Stimulated activated CD4-positive, alpha-beta T cell treated with anti-CD3 and anti-CD28 coated beads, Interleukin-12 subunit alpha, Interleukin-12 subunit beta, amount 100 ng/mL, for 24 hours (primary cell): ENCODE results near the gene CPO.
"Not testable (repeated sequence)": the region's sequence is repeated elsewhere in the genome, so short reads cannot be mapped to it uniquely, and the experiment has no call there.

Experiments used
- DNase-seq, 2 experiments: peaks; one replicate each; pipeline ENCODE4 v3.0.0-alpha.2; 2020; ENCODE audit warnings: low read depth in 2 of 2

The CPO gene, protein sequence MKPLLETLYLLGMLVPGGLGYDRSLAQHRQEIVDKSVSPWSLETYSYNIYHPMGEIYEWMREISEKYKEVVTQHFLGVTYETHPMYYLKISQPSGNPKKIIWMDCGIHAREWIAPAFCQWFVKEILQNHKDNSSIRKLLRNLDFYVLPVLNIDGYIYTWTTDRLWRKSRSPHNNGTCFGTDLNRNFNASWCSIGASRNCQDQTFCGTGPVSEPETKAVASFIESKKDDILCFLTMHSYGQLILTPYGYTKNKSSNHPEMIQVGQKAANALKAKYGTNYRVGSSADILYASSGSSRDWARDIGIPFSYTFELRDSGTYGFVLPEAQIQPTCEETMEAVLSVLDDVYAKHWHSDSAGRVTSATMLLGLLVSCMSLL

DNA sequence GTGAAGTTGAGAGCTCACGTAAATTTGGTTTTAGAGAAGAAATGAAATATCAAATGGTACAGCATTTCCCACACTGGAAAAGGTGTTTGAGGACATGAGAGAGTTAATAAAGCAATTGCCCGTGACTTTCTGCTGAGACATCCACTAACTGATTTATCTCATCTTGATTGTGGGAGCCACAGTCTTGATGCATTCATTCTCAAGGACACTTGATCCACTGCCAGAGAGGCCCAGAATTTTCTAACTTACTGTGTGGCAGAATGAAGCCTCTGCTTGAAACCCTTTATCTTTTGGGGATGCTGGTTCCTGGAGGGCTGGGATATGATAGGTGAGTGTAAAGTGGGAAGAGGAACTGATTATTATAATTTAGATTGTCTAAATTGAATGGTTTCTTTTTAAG lies at the start of gene CPO:
TSS of gene CPO (plus strand) at position 179 of the 400 bp plus-strand sequence. CDS start at position 261, 82 bp downstream.
- DNase-seq: no peak

- no peak for DNase-seq
These were observed 49.1 kb upstream of the CPO start for GRCh38 chr2:206890179-206890578.

DNA sequence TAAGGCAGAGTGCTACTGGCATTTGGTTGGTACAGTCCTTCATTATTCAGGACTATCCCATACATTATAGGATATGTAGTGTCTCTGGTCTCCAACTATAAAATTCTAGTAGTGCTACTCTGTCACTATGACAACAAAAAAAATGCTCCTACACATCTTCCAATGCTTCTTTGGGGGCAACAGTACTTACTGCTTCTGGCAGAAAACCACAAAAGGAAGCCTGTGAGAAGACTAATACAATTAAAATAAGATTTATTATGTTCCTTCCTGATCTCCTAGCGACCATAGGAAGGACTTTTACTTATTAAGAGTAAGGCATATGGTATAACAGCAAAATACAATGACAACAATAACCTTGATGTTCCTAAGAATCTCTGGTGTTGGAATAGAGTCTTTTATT lies 48.4 kb upstream of the CPO start:
- DNase-seq: no peak

- DNase-seq: no peak
These were observed 24.2 kb upstream of the CPO start for GRCh38 chr2:206915121-206915520.

DNA sequence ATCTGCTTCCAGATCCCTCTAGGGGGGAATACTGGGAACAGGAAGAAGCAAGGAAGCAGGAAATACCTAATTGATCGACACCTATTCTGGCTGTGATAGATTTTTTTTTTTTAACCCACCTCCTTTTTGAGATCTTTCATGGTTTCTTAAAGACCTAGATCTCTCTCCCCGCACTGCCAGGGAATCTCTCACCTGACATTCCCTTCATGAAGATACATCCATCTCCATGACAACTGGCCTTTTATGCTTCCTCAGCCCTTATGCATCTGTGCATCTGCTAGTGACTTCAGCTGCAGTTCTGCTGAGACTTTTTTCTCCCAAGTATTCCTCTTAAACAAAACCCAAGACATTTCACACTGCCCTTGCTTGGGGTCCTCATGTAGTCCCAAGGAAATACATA lies 21.1 kb upstream of the CPO start:
- DNase-seq: no peak

DNA sequence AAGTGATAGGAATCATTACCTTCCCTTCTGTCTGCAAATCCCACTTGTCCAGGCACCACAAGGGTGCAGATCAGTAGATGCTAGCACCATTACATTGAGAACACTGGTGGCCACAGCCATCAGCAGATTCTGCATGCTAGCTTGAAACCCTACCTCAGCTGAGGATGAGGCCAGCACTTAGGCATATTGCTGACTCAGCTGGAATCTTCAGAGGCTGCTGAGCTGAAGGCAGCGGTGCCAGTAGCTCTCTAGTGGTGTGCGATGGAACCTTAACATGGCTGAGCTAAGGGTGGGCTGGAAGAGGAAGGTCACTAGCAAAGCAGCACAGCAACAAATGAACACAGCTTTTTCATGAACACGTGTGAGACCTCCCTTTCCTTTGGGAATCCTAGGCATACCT lies 19.0 kb upstream of the CPO start:
- no peak for DNase-seq

- no peak for DNase-seq
These were observed 18.4 kb upstream of the CPO start for GRCh38 chr2:206920951-206921350.

DNA sequence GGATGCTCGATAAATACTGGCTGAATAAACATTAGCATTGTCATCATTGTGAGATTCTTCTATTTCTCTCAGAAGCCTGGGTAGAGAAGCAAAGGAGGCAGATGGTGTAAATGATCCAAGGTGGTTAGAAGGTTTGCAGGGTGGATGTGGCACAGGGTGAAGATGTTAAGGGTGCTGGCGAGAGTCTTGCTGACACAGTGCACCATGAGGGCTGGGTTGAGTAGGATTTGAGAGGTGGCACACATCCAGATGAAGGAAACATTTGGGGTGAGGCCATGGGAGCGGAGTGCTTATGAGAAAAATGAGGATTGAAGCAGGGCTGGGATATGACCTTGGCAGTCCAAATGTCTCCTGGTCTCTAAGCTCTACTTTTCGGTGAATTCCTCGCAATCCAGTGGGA lies 17.8 kb upstream of the CPO start:
- no peak for DNase-seq

GRCh38 chr2:206935991-206936842 lies 3.1 kb upstream of the CPO start:
- no peak for DNase-seq

DNA sequence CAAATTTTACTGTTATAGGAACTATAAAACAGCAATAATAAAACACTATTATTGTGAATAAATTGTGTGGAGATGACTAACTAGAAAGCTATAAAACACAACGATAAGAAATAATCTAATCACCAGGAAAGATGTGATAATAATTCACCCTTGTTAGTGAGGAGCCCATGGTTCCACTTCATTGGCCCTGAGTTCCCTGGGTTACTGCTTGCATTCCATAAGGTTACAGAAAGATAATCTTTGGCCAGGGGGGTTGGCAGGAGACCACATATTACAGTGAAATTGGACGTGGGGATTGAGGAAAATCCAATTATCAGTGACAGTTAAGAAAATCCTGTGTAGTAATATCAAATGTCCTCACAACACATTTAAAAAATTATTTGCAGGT lies 2.5 kb upstream of the CPO start:
- no peak for DNase-seq

GRCh38 chr2:206937555-206937954 lies 1.8 kb upstream of the CPO start:
- DNase-seq: no peak

DNA sequence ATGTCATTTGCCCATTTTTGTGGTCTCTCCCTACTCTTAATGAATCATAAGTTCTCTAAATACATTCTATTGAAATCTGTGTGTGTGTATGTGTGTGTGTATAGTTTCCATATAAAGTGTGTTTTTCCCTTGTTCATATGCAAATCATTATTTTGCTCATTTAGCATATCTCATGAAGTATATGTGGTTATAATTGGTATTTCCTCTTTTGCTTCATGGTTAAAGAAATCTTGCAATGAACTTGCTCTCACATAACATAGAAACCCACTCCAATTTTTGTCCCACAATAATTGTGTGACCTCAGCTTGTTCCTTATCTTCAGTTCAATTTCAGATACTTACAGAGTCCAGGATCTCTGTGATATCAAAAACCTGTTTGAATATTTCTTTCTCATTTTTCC lies 1.2 kb downstream of the CPO start:
- DNase-seq: no peak

DNA sequence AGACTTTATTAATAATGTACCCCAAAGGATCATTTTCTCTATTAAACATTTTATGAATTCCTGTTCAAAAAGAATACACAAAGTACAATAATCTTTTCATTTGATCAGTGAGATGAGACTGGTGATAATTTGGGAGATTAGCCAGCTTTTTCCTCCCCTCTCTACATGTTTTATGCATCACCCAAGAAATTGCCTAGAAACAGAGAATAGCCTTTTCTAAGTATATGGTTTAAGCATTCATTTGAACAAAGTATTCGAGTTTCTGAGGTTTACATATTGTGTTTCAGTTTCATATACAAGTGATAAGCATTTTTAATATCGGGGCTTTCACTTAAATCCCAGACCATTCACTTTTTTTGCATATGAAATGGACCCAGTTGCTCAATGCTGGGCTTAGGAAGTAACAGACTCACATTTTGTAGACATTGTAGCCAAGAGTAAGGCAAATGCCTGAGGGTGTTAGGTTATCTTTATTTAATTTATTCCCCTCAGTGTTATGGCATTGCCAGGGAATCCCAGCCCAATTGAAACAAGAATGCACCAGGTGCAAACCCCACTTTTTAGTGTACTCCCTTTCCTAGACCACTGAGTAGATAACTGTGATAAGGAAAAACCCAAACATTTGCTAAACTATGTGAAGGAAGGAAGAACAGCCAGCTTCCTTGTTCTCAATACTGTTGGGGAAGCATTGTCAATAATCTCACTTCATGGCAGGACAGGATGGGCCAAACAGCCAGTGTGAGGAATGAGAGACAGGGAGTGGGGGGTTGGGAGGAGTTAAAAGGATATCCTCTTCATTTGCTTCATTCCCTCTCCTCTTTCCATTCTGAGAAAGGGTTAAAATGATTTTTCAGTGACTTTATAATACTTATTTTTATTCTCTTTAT lies 3.5 kb downstream of the CPO start:
- no peak for DNase-seq

DNA sequence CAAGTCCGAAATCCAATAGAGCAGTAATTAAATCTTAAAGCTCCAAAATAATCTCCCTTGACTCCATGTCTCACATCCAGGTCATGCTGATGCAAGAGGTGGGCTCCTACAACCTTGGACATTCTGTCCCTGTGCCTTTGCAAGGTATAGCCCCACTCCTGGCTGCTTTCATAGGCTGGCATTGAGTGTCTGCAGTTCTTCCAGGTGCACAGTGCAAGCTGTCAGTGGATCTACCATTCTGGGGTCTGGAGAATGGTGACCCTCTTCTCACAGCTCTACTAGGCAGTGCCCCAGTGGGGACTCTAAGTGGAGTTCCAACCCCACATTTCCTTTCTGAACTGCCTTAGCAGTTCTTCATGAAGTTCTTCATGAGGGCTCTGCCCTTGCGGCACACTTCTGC lies 14.1 kb downstream of the CPO start:
- DNase-seq: not testable (repeated sequence)

DNA sequence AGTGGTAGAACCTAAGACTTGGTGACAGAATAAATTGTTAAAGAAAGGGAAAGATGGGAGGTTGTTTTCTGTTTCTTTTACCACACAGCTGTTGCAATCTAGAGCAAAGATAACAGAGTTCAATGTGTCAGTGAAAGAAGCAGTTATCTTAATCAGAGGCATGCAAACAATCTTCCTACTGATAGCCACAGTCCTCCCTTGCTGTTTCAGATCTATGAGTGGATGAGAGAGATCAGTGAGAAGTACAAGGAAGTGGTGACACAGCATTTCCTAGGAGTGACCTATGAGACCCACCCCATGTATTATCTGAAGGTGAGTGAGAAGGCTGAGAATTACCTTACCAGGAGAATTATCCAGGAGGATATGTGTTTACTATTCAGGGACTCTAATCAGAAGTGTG lies 15.9 kb downstream of the CPO start:
- DNase-seq: no peak

DNA sequence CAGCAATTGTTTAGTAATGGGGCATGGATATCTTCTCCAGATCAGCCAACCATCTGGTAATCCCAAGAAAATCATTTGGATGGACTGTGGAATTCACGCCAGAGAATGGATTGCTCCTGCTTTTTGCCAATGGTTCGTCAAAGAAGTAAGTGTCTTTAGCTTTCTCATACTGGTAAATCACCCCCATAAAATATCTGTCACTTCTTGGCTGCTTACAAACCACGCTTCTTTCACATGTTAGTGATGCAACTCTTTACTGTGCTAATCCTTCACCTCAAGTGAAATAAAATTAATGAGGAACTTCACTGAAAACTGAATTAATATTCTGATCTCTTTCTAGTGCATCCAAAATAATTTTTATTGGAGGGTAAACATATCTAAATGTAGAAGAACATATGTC lies 18.9 kb downstream of the CPO start:
- no peak for DNase-seq

- DNase-seq: no peak
These were observed 23.6 kb downstream of the CPO start for GRCh38 chr2:206962966-206963365.

DNA sequence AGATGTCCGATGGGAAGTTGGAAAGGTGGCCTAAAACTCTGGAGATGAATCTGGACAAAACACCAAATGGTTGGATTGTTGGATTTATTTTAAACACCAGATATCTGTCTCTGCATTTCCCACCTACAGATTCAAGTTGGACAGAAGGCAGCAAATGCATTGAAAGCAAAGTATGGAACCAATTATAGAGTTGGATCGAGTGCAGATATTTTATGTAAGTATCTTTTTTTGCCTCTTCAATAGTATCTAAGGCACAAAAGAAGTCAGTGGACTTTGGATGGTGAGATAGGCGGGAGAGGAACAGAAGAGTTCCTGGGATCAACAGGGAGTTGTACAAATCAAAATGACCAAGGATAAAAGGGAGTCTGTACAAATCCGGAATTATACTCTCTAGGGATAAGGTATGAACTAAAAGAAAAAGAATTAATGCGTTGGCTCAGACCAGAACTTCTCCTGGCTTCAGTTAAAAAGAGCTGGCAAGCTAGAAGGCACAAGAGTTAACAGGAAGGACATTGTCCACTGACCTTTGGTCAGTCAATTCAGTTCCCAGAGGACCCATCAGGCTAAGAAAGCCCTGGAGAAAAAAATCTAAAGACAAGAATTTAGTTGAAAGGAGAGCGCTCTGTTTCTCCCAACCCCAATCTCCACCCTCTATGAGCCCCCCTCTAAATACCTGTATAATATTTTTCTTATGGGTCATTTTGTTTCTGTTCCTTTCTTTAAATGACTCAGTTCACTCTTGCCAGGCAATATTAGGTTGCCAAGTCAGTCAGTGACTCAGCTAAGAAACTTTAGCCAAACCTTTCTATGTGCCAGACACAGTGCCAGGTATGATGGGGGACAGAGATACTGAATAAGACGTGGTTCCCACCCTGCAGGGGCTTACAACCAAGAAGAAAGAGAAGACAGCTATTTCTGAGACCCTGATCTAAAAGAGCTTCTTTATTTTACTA lies 29.1 kb downstream of the CPO start:
- DNase-seq: no peak

- no peak for DNase-seq
These were observed 29.9 kb downstream of the CPO start for GRCh38 chr2:206969192-206969591.

DNA sequence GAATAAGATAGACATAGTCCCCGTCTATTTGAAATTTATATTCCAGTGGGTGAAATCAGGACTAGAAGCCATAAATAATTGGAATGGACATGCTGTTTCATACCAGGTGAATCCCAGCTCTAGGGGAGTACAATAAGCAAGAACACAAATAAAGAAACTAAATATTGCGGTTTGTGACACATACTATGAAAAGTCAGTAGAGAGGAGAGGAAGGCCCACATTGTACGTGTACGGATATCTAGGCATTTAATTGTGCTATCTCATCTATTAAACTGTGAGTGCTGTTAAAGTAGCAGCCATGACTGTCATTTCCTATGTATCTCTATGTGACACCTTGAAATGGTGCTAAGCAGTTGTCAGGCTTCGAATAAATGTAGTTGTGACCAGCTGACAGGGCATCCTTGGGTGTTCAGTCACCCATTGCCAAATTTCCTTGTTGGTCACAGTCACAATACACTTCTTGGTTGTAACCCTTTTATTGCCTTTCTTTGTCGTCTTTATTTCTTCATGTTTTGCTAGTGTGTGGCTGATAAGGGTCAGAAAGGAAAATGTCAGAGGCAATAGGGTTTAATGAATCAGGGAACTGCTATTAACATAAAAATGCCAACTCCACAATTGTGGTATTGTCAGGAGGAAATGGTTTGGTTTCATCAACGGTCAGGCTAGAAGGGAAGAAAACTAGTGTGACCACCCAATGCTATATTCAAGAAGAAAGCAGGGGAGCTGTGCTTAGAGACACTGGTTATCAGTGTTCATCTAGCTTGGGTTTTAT lies 31.5 kb downstream of the CPO start:
- no peak for DNase-seq
